SK-N-SH (cell line): ENCODE data around the gene RPS24. TPM values are rescaled to one million over a fixed set of nuclear protein-coding genes. Genes with fewer than 3 reads are reported as not detected.
A peak's percentile ranks its signal among the peaks of the same experiment; 100 is the strongest.

ENCODE experiments used
- CTCF ChIA-PET: fragments of 300-600, 350-600 bp; formaldehyde crosslinking; extraction: SDS; loops from one replicate; lab custom pipeline; 2021; lab: Yijun Ruan, JAX
- POLR2A ChIA-PET: fragments of 350-600 bp; sonication (Branson Sonifier 250); formaldehyde crosslinking; extraction: SDS; loops from one replicate; lab custom pipeline; 2020; ENCODE audit warnings: antibody characterized with exemption, inconsistent platforms; lab: Yijun Ruan, JAX
- DNase-seq: peaks from one replicate; pipeline ENCODE4 v3.0.0; 2012
- H2AFZ ChIP-seq: fragments of 200-600 bp; sonication (generic); 2 replicates; pipeline ENCODE4 v1.8.1; 2016; ENCODE audit warnings: antibody characterized with exemption, mild to moderate bottlenecking, low read depth
- H3F3A ChIP-seq: fragments of 200-600 bp; sonication (generic); replicated peaks from 2 replicates; pipeline ENCODE3; 2016; ENCODE audit warnings: antibody characterized with exemption, mild to moderate bottlenecking; ENCODE audit not compliant: insufficient read depth
- H3K27ac ChIP-seq, 2 experiments: fragments of 200-500 bp in 1 of 2; fragments of 200-600 bp in 1 of 2; sonication (Bioruptor generic) in 1 of 2; sonication (generic), shearing (Covaris generic) in 1 of 2; 2 replicates each; pipeline versions ENCODE4 v1.5.1 to v1.6.1; 2014 to 2016; ENCODE audit warnings: low read depth in 2 of 2, inconsistent platforms in 1 of 2, low read length in 1 of 2, mild to moderate bottlenecking in 1 of 2, mixed read lengths in 1 of 2
- H3K27me3 ChIP-seq: fragments of 200-600 bp; sonication (generic), shearing (Covaris generic); 2 replicates; pipeline ENCODE4 v1.6.1; 2016; ENCODE audit warnings: mixed run types; ENCODE audit not compliant: insufficient read depth
- H3K36me3 ChIP-seq, 2 experiments: fragments of 200-500 bp in 1 of 2; fragments of 200-600 bp in 1 of 2; sonication (Bioruptor generic) in 1 of 2; sonication (generic) in 1 of 2; replicated peaks in 1 of 2; 2 replicates each; pipeline versions ENCODE3 to v1.5.1; 2014 to 2016; ENCODE audit warnings: low read length in 1 of 2, mild to moderate bottlenecking in 1 of 2; ENCODE audit not compliant: insufficient read depth in 2 of 2, control insufficient read depth in 1 of 2
- H3K4me1 ChIP-seq, 2 experiments: fragments of 200-500 bp in 1 of 2; fragments of 200-600 bp in 1 of 2; sonication (Bioruptor generic) in 1 of 2; sonication (generic), shearing (Covaris generic) in 1 of 2; 2 replicates each; pipeline versions ENCODE4 v1.5.1 to v1.6.1; 2014 to 2016; ENCODE audit warnings: low read depth in 1 of 2, low read length in 1 of 2, mixed run types in 1 of 2; ENCODE audit not compliant: insufficient read depth in 2 of 2, control insufficient read depth in 1 of 2
- H3K4me2 ChIP-seq: fragments of 200-600 bp; sonication (generic), shearing (Covaris generic); 2 replicates; pipeline ENCODE4 v1.6.1; 2017; ENCODE audit warnings: mixed run types
- H3K4me3 ChIP-seq, 2 experiments: fragments of 200-500 bp in 1 of 2; fragments of 200-600 bp in 1 of 2; sonication (Bioruptor generic) in 1 of 2; sonication (generic), shearing (Covaris generic) in 1 of 2; 2 replicates each; pipeline versions ENCODE4 v1.5.1 to v1.8.1; 2014 to 2016; ENCODE audit warnings: low read depth in 2 of 2, inconsistent platforms in 1 of 2, low read length in 1 of 2, mild to moderate bottlenecking in 1 of 2, mixed read lengths in 1 of 2, moderate library complexity in 1 of 2
- H3K79me2 ChIP-seq: fragments of 200-600 bp; sonication (generic); 2 replicates; pipeline ENCODE4 v1.8.1; 2017; ENCODE audit warnings: mild to moderate bottlenecking; ENCODE audit not compliant: insufficient read depth
- H3K9ac ChIP-seq: fragments of 200-600 bp; sonication (generic); 2 replicates; pipeline ENCODE4 v1.6.1; 2017; ENCODE audit warnings: mixed run types
- H3K9me2 ChIP-seq: fragments of 200-600 bp; sonication (generic); 2 replicates; pipeline ENCODE4 v1.6.1; 2017; ENCODE audit warnings: mixed run types
- H3K9me3 ChIP-seq: fragments of 200-600 bp; sonication (generic); 2 replicates; pipeline ENCODE4 v1.6.1; 2017; ENCODE audit warnings: mixed run types, mild to moderate bottlenecking, moderate library complexity
- H4K20me1 ChIP-seq: fragments of 200-600 bp; sonication (generic); 2 replicates; pipeline ENCODE4 v1.6.1; 2017; ENCODE audit warnings: mild to moderate bottlenecking, mixed run types; ENCODE audit not compliant: insufficient read depth
- CHD2 ChIP-seq: fragments of 150-350 bp; IDR thresholded peaks from 2 replicates; pipeline ENCODE4 v1.6.1; 2018; ENCODE audit warnings: low read length; ENCODE audit not compliant: partially characterized antibody
- CTCF ChIP-seq: fragments of 200-600 bp; sonication (generic); IDR thresholded peaks from 2 replicates; pipeline ENCODE4 v1.6.1; 2017; ENCODE audit warnings: antibody characterized with exemption, mild to moderate bottlenecking, moderate library complexity
- ELF1 ChIP-seq: IDR thresholded peaks from 2 replicates; pipeline ENCODE4 v1.4.0; 2012
- EP300 ChIP-seq, 2 experiments: IDR thresholded peaks; 2 replicates each; pipeline versions ENCODE4 v1.4.0 to v1.6.1; 2012; ENCODE audit warnings: borderline replicate concordance in 1 of 2, low read depth in 1 of 2, low read length in 1 of 2
- FOSL2 ChIP-seq: IDR thresholded peaks from 2 replicates; pipeline ENCODE4 v1.4.0; 2012; ENCODE audit warnings: low read depth, mild to moderate bottlenecking, moderate library complexity, borderline replicate concordance
- FOXJ3 ChIP-seq: sonication (generic); formaldehyde crosslinking; IDR thresholded peaks from 2 replicates; pipeline ENCODE4 v1.5.1; 2020; ENCODE audit warnings: mild to moderate bottlenecking, missing genetic modification reagents
- GATA2 ChIP-seq: sonication (generic); formaldehyde crosslinking; IDR thresholded peaks from 2 replicates; pipeline ENCODE4 v1.5.0; 2020; ENCODE audit warnings: mild to moderate bottlenecking, missing genetic modification reagents
- JUND ChIP-seq: IDR thresholded peaks from 2 replicates; pipeline ENCODE4 v1.4.0; 2012
- MAX ChIP-seq: IDR thresholded peaks from 2 replicates; pipeline ENCODE4 v1.4.0; 2012; ENCODE audit warnings: low read depth
- MEF2A ChIP-seq: IDR thresholded peaks from 2 replicates; pipeline ENCODE4 v1.4.0; 2012; ENCODE audit warnings: low read depth, borderline replicate concordance
- MXI1 ChIP-seq: IDR thresholded peaks from 2 replicates; pipeline ENCODE4 v1.6.1; 2012; ENCODE audit warnings: mild to moderate bottlenecking, low read depth, low read length, improper control_type of control experiment
- NRF1 ChIP-seq: IDR thresholded peaks from 2 replicates; pipeline ENCODE4 v1.6.1; 2012; ENCODE audit warnings: low read depth, mild to moderate bottlenecking, low read length
- REST ChIP-seq: IDR thresholded peaks from 2 replicates; pipeline ENCODE4 v1.6.1; 2012; ENCODE audit warnings: mild to moderate bottlenecking, low read depth, low read length, moderate library complexity
- SMC3 ChIP-seq: IDR thresholded peaks from 2 replicates; pipeline ENCODE4 v1.6.1; 2012; ENCODE audit warnings: low read depth, low read length, improper control_type of control experiment
- TCF12 ChIP-seq: IDR thresholded peaks from 2 replicates; pipeline ENCODE4 v1.4.0; 2012
- ZBTB33 ChIP-seq: IDR thresholded peaks from 2 replicates; pipeline ENCODE4 v1.4.0; 2012; ENCODE audit warnings: low read depth, borderline replicate concordance
- WGBS: methylation state at CpG from one replicate; pipeline ENCODE4 v1.1.6; 2017; ENCODE audit warnings: low lambda C conversion rate; 5-methylcytosine and 5-hydroxymethylcytosine counted together
- polyA plus RNA-seq, 3 experiments: library from polyadenylated mRNA; depleted of rRNA; stranded (reverse); fragments of >200 nt; gene quantifications; 2 replicates each; pipeline ENCODE4 v1.2.3, GENCODE V29; 2012
- TF ChIP-seq, protein P1 (sequence below): fragments of 150-350 bp; IDR thresholded peaks from 2 replicates; pipeline ENCODE4 v1.6.1; 2017; ENCODE audit warnings: antibody characterized with exemption, low read length, low read depth, borderline replicate concordance
- TF ChIP-seq, protein P2 (sequence below): fragments of 150-350 bp; IDR thresholded peaks from 2 replicates; pipeline ENCODE4 v1.6.1; 2016; ENCODE audit warnings: mild to moderate bottlenecking, low read depth, low read length

RPS24 gene
- polyA plus RNA-seq, 1 of the 3 experiments (the other 2 are of a cell fraction): 3,806 TPM

- TF ChIP-seq ZBTB33: no peak
- TF ChIP-seq, protein P1, sequence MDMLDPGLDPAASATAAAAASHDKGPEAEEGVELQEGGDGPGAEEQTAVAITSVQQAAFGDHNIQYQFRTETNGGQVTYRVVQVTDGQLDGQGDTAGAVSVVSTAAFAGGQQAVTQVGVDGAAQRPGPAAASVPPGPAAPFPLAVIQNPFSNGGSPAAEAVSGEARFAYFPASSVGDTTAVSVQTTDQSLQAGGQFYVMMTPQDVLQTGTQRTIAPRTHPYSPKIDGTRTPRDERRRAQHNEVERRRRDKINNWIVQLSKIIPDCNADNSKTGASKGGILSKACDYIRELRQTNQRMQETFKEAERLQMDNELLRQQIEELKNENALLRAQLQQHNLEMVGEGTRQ: peak; percentile 6; the same call in 1 of the 2 replicates
- TF ChIP-seq CTCF: peak; percentile 94
- TF ChIP-seq NRF1: no peak
- TF ChIP-seq EP300 (IDR thresholded peaks at IDR 0.05; ENCODE audit: borderline replicate concordance in 1 of 2, low read depth in 1 of 2, low read length in 1 of 2): peak in 1 of 2 experiments; percentile 57; a peak in 1 of 4 replicates
- peak; percentile 38; the same call in 1 of the 2 replicates for TF ChIP-seq FOXJ3
- no peak for TF ChIP-seq GATA2 (CRISPR knock-in tag)
- TF ChIP-seq CHD2: peak; percentile 54
Observed at GRCh38 chr10:78047314-78047891, 13.7 kb downstream of the RPS24 start (continued).

- CTCF ChIA-PET: interaction anchor here (0.6 to 4.9 kb wide), 6 partner anchors 109 to 253 kb away, joined by 3 to 122 read pairs (median 4); no protein-coding TSS in a partner anchor
- 71% methylated on average over 1 of the region's 1 CpG for WGBS
- Histone ChIP-seq H3K36me3 (no peaks in the 10 kb centered on the region), H3K4me1 (peaks cover 13% of the 10 kb centered on the region in 2 experiments; a peak in 2 of 4 replicates), H3K4me3 (no peak overlapping the region), H3F3A (peaks cover 4% of the 10 kb centered on the region), H3K27me3 (no peaks in the 10 kb centered on the region), H3K9me3 (no peaks in the 10 kb centered on the region), H3K27ac (no peak overlapping the region), H2AFZ (no peak overlapping the region), H3K9me2 (no peaks in the 10 kb centered on the region), H4K20me1 (no peaks in the 10 kb centered on the region), H3K79me2 (no peaks in the 10 kb centered on the region), H3K4me2 (no peak overlapping the region), H3K9ac (no peak overlapping the region)
- no peak for DNase-seq
- POLR2A ChIA-PET: no interaction called here
- TF ChIP-seq SMC3 (no peak), FOXJ3 (no peak), ZBTB33 (no peak), FOSL2 (no peak), TCF12 (no peak), JUND (no peak), MXI1 (no peak), MEF2A (no peak), CHD2 (no peak), NRF1 (no peak), MAX (no peak), REST (no peak), ELF1 (no peak)
- TF ChIP-seq, protein P2, sequence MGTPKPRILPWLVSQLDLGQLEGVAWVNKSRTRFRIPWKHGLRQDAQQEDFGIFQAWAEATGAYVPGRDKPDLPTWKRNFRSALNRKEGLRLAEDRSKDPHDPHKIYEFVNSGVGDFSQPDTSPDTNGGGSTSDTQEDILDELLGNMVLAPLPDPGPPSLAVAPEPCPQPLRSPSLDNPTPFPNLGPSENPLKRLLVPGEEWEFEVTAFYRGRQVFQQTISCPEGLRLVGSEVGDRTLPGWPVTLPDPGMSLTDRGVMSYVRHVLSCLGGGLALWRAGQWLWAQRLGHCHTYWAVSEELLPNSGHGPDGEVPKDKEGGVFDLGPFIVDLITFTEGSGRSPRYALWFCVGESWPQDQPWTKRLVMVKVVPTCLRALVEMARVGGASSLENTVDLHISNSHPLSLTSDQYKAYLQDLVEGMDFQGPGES: no peak
Observed at GRCh38 chr10:78049851-78050250, 16.2 kb downstream of the RPS24 start.
